Transverse colon (tissue), 3 donors: ENCODE data around the gene MZB1.

ENCODE experiments used
- CTCF ChIP-seq, 5 experiments: fragments of 200-600 bp in 3 of 5; fragments of 450-650 bp in 2 of 5; sonication (generic) in 3 of 5; IDR thresholded peaks; 1 replicate in 2 of 5; 2 replicates in 3 of 5; pipeline ENCODE4 v1.5.1; 2016 to 2017; ENCODE audit warnings: antibody characterized with exemption in 5 of 5, inconsistent platforms in 3 of 5, mild to moderate bottlenecking in 2 of 5, moderate library complexity in 1 of 5
- EP300 ChIP-seq: sonication (generic); formaldehyde crosslinking; IDR thresholded peaks from one replicate; pipeline ENCODE4 v1.6.1; 2017; ENCODE audit warnings: antibody characterized with exemption, low read depth
- POLR2A ChIP-seq: fragments of 450-650 bp; IDR thresholded peaks from one replicate; pipeline ENCODE4 v1.6.1; 2016; ENCODE audit warnings: antibody characterized with exemption, mild to moderate bottlenecking, moderate library complexity

GRCh38 chr5:139343476-139343875, 46.2 kb downstream of the MZB1 start:
- TF ChIP-seq POLR2A = no peak
- no peak for TF ChIP-seq CTCF (IDR thresholded peaks at IDR 0.05)
- TF ChIP-seq EP300 = no peak
